ELR (cell line): Measurements from ENCODE around the gene EEF1AKMT4.
A peak's percentile ranks its signal among the peaks of the same experiment; 100 is the strongest.
"Not testable (repeated sequence)": the region's sequence is repeated elsewhere in the genome, so short reads cannot be mapped to it uniquely, and the experiment has no call there.

ENCODE experiments used
- DNase-seq: peaks from one replicate; pipeline ENCODE4 v3.0.0-alpha.2; 2015; ENCODE audit warnings: low read depth

EEF1AKMT4 gene

DNA sequence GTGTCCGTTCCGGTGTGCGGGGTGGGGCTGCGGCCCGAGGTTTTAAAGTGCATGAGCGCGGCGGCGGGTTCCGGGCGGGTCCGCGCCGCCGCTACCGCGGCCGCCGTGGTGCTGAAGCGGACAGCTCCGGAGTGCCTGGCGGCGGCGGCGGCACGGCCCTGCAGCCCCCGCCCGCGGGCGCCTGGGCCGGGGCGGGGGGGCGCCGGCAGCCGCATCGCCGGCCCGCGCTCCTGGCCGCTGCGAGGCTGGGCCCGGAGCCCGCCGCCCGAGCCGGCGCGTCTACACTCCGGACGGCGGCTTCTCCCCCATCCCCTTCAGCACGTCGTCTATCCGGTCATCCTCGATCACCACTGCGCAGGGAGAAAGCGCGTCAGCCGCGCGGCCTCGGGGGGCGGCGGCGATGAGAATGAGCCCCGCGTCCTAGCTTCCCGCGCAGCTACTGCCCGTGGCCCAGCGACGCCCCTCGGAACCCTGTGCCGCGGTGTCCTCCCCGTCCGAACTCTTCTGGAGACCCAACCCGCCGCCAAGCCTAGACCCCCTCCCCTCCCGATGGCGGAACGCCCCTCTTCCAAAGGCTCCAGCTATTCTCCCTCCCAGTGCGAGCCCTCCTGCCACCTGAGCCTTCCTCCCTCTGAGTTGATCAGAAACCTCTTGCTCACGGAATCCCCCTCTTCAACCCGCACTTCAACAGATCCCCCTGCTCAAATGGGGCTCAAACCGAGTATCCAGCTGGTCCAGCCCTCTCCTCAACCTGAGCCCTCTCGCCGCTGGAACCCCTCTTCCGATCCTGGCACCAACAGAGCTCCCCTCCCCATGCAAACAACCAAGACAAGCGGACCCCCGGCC, 10.6 kb downstream of the EEF1AKMT4 start:
- peak; percentile 61 for DNase-seq

GRCh38 chr3:184260724-184261269, 11.3 kb downstream of the EEF1AKMT4 start:
- DNase-seq = no peak

- peak; percentile 78 for DNase-seq
These were observed 11.9 kb downstream of the EEF1AKMT4 start, which contains the start of gene CAMK2N2 for GRCh38 chr3:184261270-184261853. Gene CAMK2N2, minus strand, starts transcription at chr3:184261553. Its CDS starts 268 bp downstream, at chr3:184261285.

DNA sequence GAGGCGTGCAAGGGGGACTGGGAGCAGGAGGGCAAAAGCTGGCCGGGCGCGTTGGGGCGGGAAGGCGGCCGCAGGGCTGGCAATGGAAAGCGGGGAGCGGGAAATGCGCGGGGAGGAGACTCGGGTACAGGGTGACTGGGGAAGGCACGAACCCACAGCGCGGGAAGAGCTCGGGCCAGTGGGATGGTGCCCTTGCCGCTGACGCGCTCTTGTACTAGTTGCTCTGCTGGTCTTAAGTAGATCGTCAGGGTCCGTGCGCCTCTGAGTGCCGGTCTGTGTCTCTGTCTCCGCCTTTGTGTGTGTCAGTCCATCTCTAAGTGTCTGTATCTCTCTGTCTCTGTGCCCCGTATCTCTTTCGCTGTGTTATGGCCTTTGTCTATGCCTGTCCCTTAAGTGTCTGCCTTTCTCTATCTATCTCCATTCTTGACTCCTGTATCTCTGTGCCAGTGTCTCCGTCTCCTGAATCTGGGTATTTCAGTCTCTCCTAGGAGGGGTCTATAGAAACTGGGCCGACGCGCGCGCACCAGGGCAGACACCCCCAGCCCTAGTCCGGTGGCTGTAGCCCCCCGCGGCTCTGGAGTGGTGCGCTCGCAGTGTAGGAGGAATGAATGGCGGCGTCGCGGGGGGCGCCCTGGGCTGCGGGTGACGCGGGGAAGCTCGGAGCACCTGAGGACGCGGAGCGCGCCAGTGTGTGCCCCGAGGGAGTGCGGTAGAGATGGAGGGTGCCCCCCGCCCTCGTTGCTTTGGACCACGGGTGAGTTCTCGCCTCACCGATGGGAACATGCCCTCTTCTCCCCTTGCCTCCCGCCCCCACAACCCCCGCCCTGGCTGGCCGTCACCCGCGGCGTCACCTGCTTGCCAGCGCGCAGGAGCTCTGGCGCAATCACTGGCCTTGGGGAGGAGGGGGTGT, 12.6 kb downstream of the EEF1AKMT4 start:
- peak; percentile 64 for DNase-seq

GRCh38 chr3:184262764-184263179, 13.3 kb downstream of the EEF1AKMT4 start:
- DNase-seq = no peak

DNA sequence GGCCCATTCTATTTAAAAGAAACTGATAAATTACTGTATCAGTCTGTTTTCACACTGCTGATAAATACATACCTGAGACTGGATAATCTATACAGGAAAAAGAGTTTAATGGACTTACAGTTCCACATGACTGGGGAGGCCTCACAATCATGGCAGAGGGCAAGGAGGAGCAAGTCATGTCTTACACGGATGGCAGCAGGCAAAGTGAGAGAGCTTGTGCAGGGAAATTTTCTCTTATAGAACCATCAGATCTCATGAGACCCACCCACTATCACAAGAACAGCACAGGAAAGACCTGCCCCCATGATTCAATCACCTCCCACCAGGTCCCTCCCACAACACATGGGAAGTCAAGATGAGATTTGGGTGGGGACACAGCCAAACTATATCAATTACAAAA, 17.8 kb downstream of the EEF1AKMT4 start:
- not testable (repeated sequence) for DNase-seq

- DNase-seq = no peak
These were observed 22.8 kb downstream of the EEF1AKMT4 start for GRCh38 chr3:184272269-184272668.

DNA sequence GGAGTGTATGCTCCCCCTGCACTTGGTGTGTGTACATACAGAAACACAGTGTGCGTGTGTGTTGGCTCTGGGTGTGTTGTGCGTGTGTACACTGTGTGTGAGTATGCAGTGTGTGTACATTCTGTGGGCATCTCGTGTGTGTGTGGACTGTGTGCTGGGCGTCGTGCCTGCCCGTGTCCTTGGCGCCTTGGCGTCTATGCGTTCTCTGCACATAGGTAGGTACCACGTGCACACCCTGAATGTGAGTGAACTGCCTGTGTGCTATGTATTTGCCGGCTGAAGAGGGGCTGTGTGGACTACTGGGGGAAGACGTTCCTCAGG, 25.9 kb downstream of the EEF1AKMT4 start:
- DNase-seq = no peak

DNA sequence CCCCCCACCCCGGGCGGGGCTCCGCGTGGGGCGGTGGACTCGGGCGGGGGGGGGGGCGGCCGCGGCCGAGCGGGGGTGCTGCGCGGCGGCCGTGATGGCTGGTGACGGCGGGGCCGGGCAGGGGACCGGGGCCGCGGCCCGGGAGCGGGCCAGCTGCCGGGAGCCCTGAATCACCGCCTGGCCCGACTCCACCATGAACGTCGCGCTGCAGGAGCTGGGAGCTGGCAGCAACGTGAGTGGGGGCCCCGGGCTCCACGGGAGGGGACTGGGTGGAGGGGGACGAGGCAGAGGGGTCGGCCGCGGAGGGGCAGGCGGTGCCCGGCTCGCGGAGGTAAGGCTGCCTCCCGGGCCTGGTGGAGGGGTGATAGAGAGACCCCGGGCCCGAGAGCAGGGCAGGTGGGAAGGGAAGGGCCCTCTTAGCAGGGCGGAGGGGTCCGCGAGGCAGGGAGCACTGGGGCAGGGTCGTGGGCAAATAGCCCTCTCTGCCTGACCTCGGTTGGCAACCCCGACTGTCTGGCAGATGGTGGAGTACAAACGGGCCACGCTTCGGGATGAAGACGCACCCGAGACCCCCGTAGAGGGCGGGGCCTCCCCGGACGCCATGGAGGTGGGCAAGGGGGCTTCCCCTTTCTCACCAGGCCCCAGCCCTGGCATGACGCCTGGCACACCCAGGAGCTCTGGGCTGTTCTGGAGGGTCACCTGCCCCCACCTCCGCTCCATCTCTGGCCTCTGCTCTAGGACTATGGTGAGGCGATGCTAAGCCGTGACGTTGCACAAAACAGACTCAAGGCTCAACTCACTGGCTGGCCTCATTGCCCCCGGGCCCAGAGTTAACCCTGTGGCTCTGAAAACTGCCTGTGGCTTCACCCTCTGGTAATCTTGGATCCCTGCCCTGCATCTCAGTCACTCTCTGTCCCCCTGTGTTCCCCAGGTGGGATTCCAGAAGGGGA, 26.8 kb downstream of the EEF1AKMT4 start, which contains the start of gene ECE2:
Gene ECE2 (plus strand): TSS at position 62 of the 950 bp plus-strand sequence. CDS start 132 bp downstream, at position 194.
- no peak for DNase-seq

- DNase-seq = no peak
These were observed 27.9 kb downstream of the EEF1AKMT4 start for GRCh38 chr3:184277366-184277765.

DNA sequence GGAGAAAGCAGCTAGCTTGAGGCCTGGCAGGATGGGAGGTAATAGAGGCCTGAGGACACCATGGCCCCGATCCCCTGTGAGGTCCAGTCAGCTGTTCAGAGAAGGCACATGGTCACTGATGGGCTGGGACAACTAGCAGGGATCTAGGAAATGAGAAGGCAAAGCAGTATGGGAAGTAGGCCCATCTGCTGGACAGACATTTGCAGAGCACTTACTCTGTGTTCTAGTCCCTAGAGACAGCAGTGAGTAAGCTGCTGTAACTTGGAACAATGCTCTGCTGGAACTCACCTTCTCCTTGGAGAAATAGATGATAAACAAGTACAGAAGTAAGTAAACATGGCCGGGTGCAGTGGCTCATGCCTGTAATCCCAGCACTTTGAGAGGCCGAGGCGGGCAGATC, 33.5 kb downstream of the EEF1AKMT4 start:
- DNase-seq = peak; percentile 18

DNA sequence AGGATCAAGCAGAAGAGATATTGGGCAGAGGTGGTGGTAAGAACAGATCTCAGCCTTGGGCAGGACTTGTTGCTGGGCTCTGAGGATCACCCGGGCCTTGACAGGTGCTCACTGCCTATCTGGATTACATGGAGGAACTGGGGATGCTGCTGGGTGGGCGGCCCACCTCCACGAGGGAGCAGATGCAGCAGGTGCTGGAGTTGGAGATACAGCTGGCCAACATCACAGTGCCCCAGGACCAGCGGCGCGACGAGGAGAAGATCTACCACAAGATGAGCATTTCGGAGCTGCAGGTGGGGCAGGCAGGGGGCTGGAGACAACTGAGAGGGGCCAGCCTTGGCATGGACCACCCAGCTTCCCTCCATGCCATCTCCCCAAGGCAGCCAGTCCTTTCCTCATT, 34.2 kb downstream of the EEF1AKMT4 start:
- DNase-seq = no peak

- DNase-seq = peak; percentile 76
These were observed 35.2 kb downstream of the EEF1AKMT4 start for GRCh38 chr3:184284696-184285095.

DNA sequence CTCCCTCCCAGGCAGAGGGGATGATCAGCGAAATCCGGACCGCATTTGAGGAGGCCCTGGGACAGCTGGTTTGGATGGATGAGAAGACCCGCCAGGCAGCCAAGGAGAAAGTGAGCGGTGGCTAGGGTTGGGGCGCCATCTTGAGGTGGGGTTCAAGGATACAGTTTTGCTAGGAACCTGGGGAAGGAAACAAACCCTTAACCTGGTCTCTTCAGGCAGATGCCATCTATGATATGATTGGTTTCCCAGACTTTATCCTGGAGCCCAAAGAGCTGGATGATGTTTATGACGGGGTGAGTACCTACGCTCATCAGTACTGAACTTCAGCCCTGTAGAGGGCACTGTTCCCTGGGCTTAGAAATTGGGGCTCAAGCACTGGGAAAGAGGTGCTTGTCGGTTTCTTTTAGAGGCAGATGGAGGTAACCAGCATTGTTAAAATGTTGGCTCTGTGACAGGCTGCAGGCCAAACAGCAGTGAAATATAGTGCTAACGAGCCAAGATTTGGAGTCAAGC, 40.0 kb downstream of the EEF1AKMT4 start:
- peak; percentile 71 for DNase-seq

- DNase-seq = no peak
These were observed 40.9 kb downstream of the EEF1AKMT4 start for GRCh38 chr3:184290331-184290730.

- DNase-seq = no peak
These were observed 41.7 kb downstream of the EEF1AKMT4 start for GRCh38 chr3:184291044-184291737.

DNA sequence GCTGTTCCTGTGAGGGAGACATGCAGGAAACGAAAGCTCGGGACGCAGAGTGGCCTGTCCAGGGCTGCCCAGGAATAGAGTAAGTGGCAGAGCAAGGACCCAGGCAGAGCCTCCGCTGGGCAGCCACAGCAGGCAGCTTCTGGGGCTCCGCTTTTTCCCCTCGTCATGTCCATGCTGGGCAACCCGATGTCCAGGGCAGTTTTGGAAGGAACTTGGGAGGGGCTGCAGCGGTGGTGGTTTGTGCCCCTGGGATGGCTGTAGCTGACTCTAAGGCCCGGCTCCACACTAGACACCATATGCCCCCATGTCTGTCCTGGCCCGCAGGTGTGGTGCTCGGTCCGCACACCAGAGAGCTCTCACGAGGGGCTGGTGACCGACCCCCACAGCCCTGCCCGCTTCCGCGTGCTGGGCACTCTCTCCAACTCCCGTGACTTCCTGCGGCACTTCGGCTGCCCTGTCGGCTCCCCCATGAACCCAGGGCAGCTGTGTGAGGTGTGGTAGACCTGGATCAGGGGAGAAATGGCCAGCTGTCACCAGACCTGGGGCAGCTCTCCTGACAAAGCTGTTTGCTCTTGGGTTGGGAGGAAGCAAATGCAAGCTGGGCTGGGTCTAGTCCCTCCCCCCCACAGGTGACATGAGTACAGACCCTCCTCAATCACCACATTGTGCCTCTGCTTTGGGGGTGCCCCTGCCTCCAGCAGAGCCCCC, 42.4 kb downstream of the EEF1AKMT4 start:
- DNase-seq = no peak

DNA sequence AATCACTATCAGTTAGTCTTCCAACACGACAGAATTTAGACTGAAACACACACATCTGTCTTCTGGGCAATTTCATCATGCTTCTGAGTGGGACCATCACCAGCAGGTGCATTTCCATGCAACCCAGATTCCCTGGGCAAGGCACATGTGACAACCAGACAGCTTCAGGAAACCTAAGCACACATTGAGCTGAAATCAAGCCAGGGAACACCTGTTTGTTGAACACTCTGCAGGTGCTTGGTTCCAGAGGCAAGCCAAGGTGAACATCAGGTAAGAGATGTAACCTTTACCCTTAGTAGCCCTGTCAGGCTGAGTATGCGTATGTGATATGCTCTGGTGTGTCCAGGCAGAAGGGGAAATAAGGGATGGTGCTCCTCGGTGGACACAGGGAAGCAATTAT, 46.3 kb downstream of the EEF1AKMT4 start:
- DNase-seq = no peak

DNA sequence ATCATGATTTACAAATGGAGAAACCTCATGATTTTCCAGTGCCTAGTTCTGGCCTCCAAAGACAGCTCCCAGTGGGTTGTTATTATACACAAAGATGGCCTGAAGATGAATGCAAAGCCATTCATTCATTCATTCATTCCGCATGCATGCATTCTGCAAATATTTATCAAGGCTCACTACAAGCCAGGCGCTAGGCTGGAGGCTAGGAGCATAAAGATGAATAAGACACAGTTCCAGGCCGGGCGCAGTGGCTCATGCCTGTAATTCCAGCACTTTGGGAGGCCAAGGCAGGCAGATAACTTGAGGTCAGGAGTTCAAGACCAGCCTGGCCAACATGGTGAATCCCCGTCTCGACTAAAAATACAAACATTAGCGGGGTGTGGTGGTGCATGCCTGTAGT, 47.1 kb downstream of the EEF1AKMT4 start:
- no peak for DNase-seq
